Psoas muscle (tissue), 8 donors: ENCODE results near the gene KAT8. TPM values are rescaled to one million over a fixed set of nuclear protein-coding genes. Genes with fewer than 3 reads are reported as not detected.

Experiments
- ATAC-seq, 4 donors: fragments of 200-7000 bp; cut with Tn5 transposase; one replicate each; pipeline ENCODE4 v1.9.1; 2020; ENCODE audit warnings: moderate library complexity in 3 of 4, mild to moderate bottlenecking in 2 of 4
- DNase-seq, 2 donors: peaks; one replicate each; pipeline ENCODE4 v3.0.0-alpha.2; 2020
- H3K27ac ChIP-seq: fragments of 200-600 bp; one replicate; pipeline ENCODE4 v1.8.0; 2022
- H3K27me3 ChIP-seq, 3 donors: fragments of 200-600 bp in 1 of 3; one replicate each; pipeline versions ENCODE4 v1.6.1 to v1.8.0; 2013 to 2022; ENCODE audit warnings: low read length in 2 of 3, mild to moderate bottlenecking in 2 of 3, moderate library complexity in 1 of 3; ENCODE audit not compliant: insufficient read depth in 3 of 3
- H3K36me3 ChIP-seq, 2 donors: fragments of 200-600 bp in 1 of 2; one replicate each; pipeline versions ENCODE4 v1.6.1 to v1.8.0; 2013 to 2022; ENCODE audit warnings: low read depth in 1 of 2, mild to moderate bottlenecking in 1 of 2, moderate library complexity in 1 of 2; ENCODE audit not compliant: insufficient read depth in 1 of 2
- H3K4me1 ChIP-seq: fragments of 200-600 bp; one replicate; pipeline ENCODE4 v1.8.0; 2022
- H3K4me3 ChIP-seq: fragments of 200-600 bp; one replicate; pipeline ENCODE4 v1.8.0; 2022; ENCODE audit warnings: mild to moderate bottlenecking
- H3K9me3 ChIP-seq: fragments of 200-600 bp; one replicate; pipeline ENCODE4 v1.8.0; 2022
- CTCF ChIP-seq: fragments of 200-600 bp; IDR thresholded peaks from one replicate; pipeline ENCODE4 v1.8.0; 2022; ENCODE audit warnings: antibody characterized with exemption
- WGBS, 3 donors: extraction: QIAGEN DNeasy Blood & Tissue Kit; methylation state at CpG; one replicate each; pipeline versions ENCODE4 v1.1.6 to v1.1.7; 2013; 5-methylcytosine and 5-hydroxymethylcytosine counted together
- intact Hi-C, 2 donors: fragments of 100-400 bp; cut with DNase I; formaldehyde crosslinking; loops; one replicate each; pipeline versions ENCODE4 v1.11.0 to v1.14.2; 2022
- polyA plus RNA-seq, 3 donors: library from polyadenylated mRNA; stranded (reverse); fragments of 200-250 nt; gene quantifications; one replicate each; pipeline ENCODE4 v1.2.3, GENCODE V29; 2013
- total RNA-seq, 4 donors: library from RNA; stranded (reverse); fragmentation: NEBNext Ultra II Directional in 2 of 4; extraction: Animal tissue kit (Norgen Biotek cat#: 25700) in 2 of 4; gene quantifications; one replicate each; pipeline versions ENCODE4 v1.2.1 to v1.2.4, GENCODE V29; 2021 to 2023
- donor health status: healthy with polysubstance abuse.
- donor health status: DM: no; HTN: no; CAD: no; lungs with moderate emphysema.
- donor health status: Bipolar disorder and iron deficiency.
- donor health status: healthy.
- donor health status: DM: yes; HTN: yes; CAD: no.
- donor health status: DM: no; HTN: no; CAD: no.
- donor health status: DM: no; HTN: no; CAD: no.
- donor health status: DM: yes; HTN: yes; CAD: no.

Gene KAT8
- total and polyA plus RNA-seq, 7 donors = 36.1 to 75.4 (median 52.7) TPM

DNA sequence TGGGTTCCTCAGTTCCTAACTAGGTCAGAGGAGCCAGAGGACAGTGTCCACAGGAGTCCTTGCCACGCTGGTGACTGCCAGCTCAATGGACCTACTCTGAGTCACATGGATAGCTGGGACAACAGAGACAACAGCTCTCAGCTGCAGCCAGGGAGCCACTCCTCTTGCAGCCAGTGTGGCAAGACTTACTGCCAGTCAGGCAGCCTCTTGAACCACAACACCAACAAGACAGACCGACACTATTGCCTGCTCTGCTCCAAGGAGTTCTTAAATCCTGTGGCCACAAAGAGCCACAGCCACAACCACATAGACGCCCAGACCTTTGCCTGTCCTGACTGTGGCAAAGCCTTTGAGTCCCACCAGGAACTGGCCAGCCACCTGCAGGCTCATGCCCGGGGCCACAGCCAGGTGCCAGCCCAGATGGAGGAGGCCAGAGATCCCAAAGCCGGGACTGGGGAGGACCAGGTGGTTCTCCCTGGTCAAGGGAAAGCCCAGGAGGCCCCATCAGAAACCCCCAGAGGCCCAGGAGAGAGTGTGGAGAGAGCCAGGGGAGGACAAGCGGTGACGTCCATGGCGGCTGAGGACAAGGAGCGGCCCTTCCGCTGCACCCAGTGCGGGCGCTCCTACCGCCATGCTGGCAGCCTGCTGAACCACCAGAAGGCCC, 36.6 kb upstream of the KAT8 start:
- TF ChIP-seq CTCF = no peak
- Histone ChIP-seq H3K9me3 (no peaks in the 10 kb centered on the region), H3K36me3 (peaks cover 4 to 95% of the 10 kb centered on the region in 2 donors), H3K4me1 (peaks cover 9% of the 10 kb centered on the region), H3K4me3 (no peak overlapping the region), H3K27me3 (no peaks in the 10 kb centered on the region), H3K27ac (no peak overlapping the region)
- peak in 1 of 4 donors; percentile 23 for ATAC-seq
- DNase-seq = no peak
- intact Hi-C loops = no loop called here
- WGBS, 3 donors = 82 to 92% (median 86%) methylated on average over 13 of the region's 13 CpGs

DNA sequence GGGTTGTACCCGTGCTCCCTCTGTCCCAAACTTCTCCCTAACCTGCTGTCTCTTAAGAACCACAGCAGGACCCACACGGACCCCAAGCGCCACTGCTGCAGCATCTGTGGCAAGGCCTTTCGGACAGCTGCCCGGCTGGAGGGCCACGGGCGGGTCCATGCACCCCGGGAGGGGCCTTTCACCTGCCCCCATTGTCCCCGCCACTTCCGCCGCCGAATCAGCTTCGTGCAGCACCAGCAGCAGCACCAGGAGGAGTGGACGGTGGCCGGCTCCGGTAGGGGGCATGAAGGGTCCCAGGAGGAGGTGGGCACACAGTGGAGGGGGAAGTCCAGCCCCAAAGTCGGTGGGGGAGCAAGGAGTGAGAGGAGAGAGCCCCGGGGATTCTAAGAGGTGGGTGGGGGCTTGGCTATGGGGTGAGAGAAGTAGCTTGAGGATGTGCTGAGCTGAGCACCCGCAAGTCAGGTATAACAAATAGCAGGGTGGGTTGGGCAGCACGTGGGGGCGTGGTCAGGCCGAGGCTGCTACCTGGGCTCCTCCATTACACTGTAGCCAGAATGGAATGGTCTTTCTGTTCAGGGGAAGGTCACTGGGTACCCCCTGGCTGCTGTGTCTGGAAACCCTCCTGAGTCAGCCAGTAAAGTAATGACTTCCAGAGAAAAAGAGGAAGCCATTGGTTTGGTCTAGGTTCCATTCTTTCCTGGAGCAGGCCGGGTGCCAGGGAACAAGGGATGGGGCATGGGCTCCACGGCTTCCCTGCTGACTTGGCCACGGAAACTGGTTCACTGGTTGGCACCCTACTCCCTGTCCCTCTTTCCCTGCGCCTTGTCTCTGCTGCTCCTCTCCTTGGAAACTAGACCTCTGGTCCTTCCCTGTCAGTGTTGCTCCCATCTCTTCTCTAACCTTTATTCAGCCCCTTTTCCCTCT, 35.8 kb upstream of the KAT8 start:
- WGBS, 3 donors = 76 to 83% (median 81%) methylated on average over 25 to 26 of the region's 26 CpGs
- no peaks in the 10 kb centered on the region for H3K27me3 ChIP-seq
- DNase-seq (peak in 1 of 2 donors; percentile 58), ATAC-seq (no peak)
- no peak for TF ChIP-seq CTCF
- H3K36me3 ChIP-seq = peaks cover 4 to 89% of the 10 kb centered on the region in 2 donors
- no peak overlapping the region for H3K27ac ChIP-seq
- intact Hi-C loops = no loop called here
- H3K4me1 ChIP-seq = peaks cover 7% of the 10 kb centered on the region
- H3K4me3 ChIP-seq = no peak overlapping the region
- H3K9me3 ChIP-seq = no peaks in the 10 kb centered on the region

GRCh38 chr16:31082368-31083045, 35.0 kb upstream of the KAT8 start:
- Histone ChIP-seq H3K27ac (no peak overlapping the region), H3K4me1 (peaks cover 7% of the 10 kb centered on the region), H3K36me3 (peaks cover 4 to 88% of the 10 kb centered on the region in 2 donors), H3K27me3 (no peaks in the 10 kb centered on the region), H3K9me3 (no peaks in the 10 kb centered on the region), H3K4me3 (no peak overlapping the region)
- intact Hi-C loops = no loop called here
- DNase-seq = no peak
- WGBS, 3 donors = 67 to 68% (median 67%) methylated on average over 14 of the region's 14 CpGs
- no peak for TF ChIP-seq CTCF
- no peak for ATAC-seq

GRCh38 chr16:31083081-31083480, 34.4 kb upstream of the KAT8 start:
- 63 to 77% (median 64%) methylated on average over 8 to 9 of the region's 9 CpGs for WGBS, 3 donors
- peaks cover 7% of the 10 kb centered on the region for H3K4me1 ChIP-seq
- no peaks in the 10 kb centered on the region for H3K9me3 ChIP-seq
- DNase-seq = no peak
- no peak for TF ChIP-seq CTCF
- no peak for ATAC-seq
- H3K4me3 ChIP-seq = no peak overlapping the region
- H3K27me3 ChIP-seq = no peaks in the 10 kb centered on the region
- intact Hi-C loops = no loop called here
- H3K36me3 ChIP-seq = peaks cover 4 to 85% of the 10 kb centered on the region in 2 donors
- H3K27ac ChIP-seq = no peak overlapping the region
